Left ventricle myocardium inferior (tissue), 1 donor: ENCODE data around the gene LRP1B. TPM values are rescaled to one million over a fixed set of nuclear protein-coding genes. Genes with fewer than 3 reads are reported as not detected.
A peak's percentile ranks its signal among the peaks of the same experiment; 100 is the strongest.

ENCODE experiments used
- DNase-seq: peaks from one replicate; pipeline ENCODE4 v3.0.0-alpha.2; 2020
- H3K27ac ChIP-seq: fragments of 200-600 bp; replicated peaks from 2 replicates; pipeline ENCODE4 v1.8.0; 2021
- H3K27me3 ChIP-seq: fragments of 200-600 bp; 2 replicates; pipeline ENCODE4 v1.8.0; 2021; ENCODE audit warnings: low read depth
- H3K36me3 ChIP-seq: fragments of 200-600 bp; 2 replicates; pipeline ENCODE4 v1.8.0; 2021
- H3K4me1 ChIP-seq: fragments of 200-600 bp; 2 replicates; pipeline ENCODE4 v1.8.0; 2021
- H3K4me3 ChIP-seq: fragments of 200-600 bp; 2 replicates; pipeline ENCODE4 v1.8.0; 2021; ENCODE audit warnings: mild to moderate bottlenecking, moderate library complexity
- H3K9me3 ChIP-seq: fragments of 200-600 bp; replicated peaks from 2 replicates; pipeline ENCODE4 v1.8.0; 2021
- CTCF ChIP-seq: fragments of 200-600 bp; IDR thresholded peaks from 2 replicates; pipeline ENCODE4 v1.8.0; 2021; ENCODE audit warnings: antibody characterized with exemption, mild to moderate bottlenecking, borderline replicate concordance
- intact Hi-C: fragments of 100-400 bp; cut with micrococcal nuclease; formaldehyde crosslinking; loops from one replicate; pipeline ENCODE4 v1.11.0; 2022
- total RNA-seq: library from RNA; stranded (reverse); fragmentation: NEBNext Ultra II Directional; extraction: Animal tissue kit (Norgen Biotek cat#: 25700); gene quantifications from one replicate; pipeline ENCODE4 v1.2.1, GENCODE V29; 2021
- donor health status: DM: no; HTN: yes; CAD: no; lungs with severe emphysema.

Gene LRP1B
- total RNA-seq, 1 donor from 2014 or later, result 0.08 TPM

DNA sequence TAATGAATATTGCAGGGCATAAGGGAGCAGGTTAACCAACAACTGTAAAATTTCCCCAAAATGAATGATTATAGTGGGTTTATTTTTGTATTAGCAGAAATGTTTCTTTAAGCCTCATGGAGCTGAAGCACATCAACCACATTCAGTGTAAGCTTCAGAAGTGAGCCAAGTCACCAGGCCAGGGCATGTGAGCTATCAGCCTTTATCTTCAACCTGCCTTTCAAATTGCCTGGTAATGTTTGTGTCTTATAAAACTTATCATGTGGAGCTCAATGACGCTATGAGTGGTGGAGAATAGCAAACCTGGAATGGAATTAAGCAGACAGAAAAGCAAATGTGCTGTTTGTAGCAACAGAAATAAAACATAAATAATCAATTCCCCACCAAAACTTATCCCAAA lies 1068.4 kb downstream of the LRP1B start:
- Histone ChIP-seq H3K36me3 (no peaks in the 10 kb centered on the region), H3K27ac (no peak overlapping the region), H3K4me1 (peaks cover 4% of the 10 kb centered on the region), H3K9me3 (no peaks in the 10 kb centered on the region), H3K4me3 (no peak overlapping the region), H3K27me3 (no peaks in the 10 kb centered on the region)
- TF ChIP-seq CTCF, result no peak
- DNase-seq, result peak; percentile 44
- intact Hi-C loops, result no loop called here

DNA sequence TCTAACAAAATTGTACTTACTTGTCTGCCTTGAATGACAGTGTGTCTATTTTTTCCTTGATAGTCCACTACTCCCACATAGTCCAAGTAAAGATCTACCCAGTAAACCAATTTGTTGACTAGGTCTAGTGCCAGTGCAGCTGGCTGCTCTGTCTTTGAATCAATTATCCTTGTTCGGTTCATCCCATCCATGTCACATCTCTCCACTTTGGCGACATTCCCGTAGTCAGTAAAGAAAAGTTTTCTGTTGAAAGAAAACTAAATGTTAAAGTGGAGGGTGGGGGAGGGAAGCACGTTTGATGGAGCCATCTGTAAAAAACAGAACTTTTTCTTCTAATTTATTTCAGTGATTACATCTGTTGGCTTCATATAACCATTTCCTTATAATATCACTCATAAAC lies 1068.8 kb downstream of the LRP1B start:
- TF ChIP-seq CTCF, result no peak
- no peaks in the 10 kb centered on the region for H3K36me3 ChIP-seq
- no peaks in the 10 kb centered on the region for H3K27me3 ChIP-seq
- H3K4me1 ChIP-seq, result peaks cover 4% of the 10 kb centered on the region
- intact Hi-C loops, result no loop called here
- no peak overlapping the region for H3K27ac ChIP-seq
- DNase-seq, result no peak
- H3K4me3 ChIP-seq, result no peak overlapping the region
- no peaks in the 10 kb centered on the region for H3K9me3 ChIP-seq

DNA sequence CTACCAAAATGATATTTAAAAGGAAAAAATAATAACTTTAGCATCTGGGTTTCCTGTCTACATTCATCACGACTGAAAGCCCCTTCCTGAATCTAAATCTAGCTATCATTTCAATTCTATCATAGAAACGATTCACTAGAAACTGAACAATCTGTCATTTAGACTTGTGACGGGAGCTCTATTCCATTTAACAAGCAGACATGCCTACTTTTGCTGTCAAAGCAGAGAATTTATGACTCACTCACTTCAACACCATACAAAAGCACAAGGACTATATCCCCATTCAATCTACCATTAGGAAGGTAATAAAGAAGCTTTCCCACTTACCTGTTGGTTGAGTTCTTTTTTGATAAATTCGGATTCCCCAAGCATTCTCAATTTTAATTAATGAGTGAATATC lies 1072.3 kb downstream of the LRP1B start:
- Histone ChIP-seq H3K9me3 (no peaks in the 10 kb centered on the region), H3K4me1 (peaks cover 4% of the 10 kb centered on the region), H3K27ac (no peak overlapping the region), H3K27me3 (no peaks in the 10 kb centered on the region), H3K36me3 (no peaks in the 10 kb centered on the region), H3K4me3 (no peak overlapping the region)
- no peak for DNase-seq
- no peak for TF ChIP-seq CTCF
- intact Hi-C loops, result no loop called here

DNA sequence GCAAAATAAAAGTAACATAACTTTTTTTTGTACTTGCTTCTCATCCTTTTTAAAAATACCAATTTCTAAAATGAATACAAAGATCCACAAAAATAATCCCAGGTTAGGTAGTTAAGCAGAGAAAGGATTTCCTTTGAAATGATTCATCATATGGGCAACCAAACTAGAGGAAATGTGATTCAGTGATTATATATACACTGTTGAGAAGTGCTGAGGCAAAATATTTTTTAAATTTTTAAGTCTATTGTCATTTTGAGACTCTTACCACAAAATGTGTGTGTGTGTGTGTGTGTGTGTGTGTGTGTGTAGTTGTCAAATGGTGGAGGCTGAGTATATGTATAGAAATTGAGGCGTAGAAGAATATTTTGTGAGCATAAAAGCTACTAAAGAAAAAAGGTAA lies 1075.3 kb downstream of the LRP1B start:
- no peak for TF ChIP-seq CTCF
- intact Hi-C loops, result no loop called here
- H3K27me3 ChIP-seq, result no peaks in the 10 kb centered on the region
- H3K36me3 ChIP-seq, result no peaks in the 10 kb centered on the region
- H3K4me1 ChIP-seq, result no peaks in the 10 kb centered on the region
- H3K9me3 ChIP-seq, result peaks cover 3% of the 10 kb centered on the region
- no peak overlapping the region for H3K4me3 ChIP-seq
- no peak overlapping the region for H3K27ac ChIP-seq
- DNase-seq, result no peak

DNA sequence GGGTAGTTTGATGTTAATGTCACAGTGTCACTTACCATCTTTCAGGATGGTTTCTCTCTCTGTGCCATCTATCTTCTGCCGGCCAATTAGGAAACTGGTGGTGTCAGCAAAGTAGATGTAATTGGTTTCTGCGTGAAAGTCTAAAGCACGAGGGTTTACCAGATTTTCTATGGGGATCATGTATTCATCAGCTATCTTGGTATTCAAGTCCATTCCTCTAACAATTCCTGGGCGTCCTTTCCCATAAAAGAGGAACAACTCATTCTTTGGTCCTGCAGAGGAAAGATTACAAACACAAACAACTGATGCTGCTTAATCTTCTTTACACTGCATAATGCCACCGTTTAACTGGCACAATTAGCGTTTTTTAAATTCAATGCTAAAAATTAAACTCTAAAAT lies 1081.9 kb downstream of the LRP1B start:
- Histone ChIP-seq H3K27me3 (no peaks in the 10 kb centered on the region), H3K36me3 (no peaks in the 10 kb centered on the region), H3K27ac (no peak overlapping the region), H3K4me3 (no peak overlapping the region), H3K4me1 (no peaks in the 10 kb centered on the region), H3K9me3 (peaks cover 7% of the 10 kb centered on the region)
- TF ChIP-seq CTCF, result no peak
- DNase-seq, result no peak
- intact Hi-C loops, result no loop called here

GRCh38 chr2:141041281-141041680 lies 1089.5 kb downstream of the LRP1B start:
- Histone ChIP-seq H3K9me3 (peaks cover 4% of the 10 kb centered on the region), H3K27me3 (no peaks in the 10 kb centered on the region), H3K27ac (no peak overlapping the region), H3K4me1 (no peaks in the 10 kb centered on the region), H3K4me3 (no peak overlapping the region), H3K36me3 (no peaks in the 10 kb centered on the region)
- TF ChIP-seq CTCF, result no peak
- no peak for DNase-seq
- intact Hi-C loops, result no loop called here
